Measurements from ENCODE around the gene KRT10. TPM values are rescaled to one million over a fixed set of nuclear protein-coding genes. Genes with fewer than 3 reads are reported as not detected.
"Not testable (repeated sequence)": the region's sequence is repeated elsewhere in the genome, so short reads cannot be mapped to it uniquely, and the experiment has no call there.

Gene KRT10
- total RNA-seq, 2 experiments from 2014 or later, result 10.7 to 39.7 TPM

DNA sequence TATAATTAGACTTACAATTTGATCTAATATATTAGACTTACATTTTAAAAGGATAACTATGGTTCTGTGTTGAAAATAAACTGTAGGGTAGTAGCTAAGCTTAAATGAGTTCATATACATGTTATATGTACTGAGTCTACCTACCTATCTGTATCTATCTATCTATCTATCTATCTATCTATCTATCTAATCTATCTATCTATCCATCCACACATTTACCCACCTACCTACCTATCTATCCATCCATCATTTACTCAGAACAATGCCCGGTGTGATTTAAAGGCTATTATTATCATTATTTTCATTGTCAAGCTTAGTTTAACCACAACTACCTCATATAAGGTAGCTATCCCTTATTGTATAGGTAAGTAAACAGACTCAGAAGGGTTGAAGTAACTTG is 7.0 kb downstream of the KRT10 start:
- H3K4me3 ChIP-seq (ENCODE audit: low read depth, low read length, poor library complexity, severe bottlenecking), result no peak overlapping the region
- no peak for DNase-seq (ENCODE audit: low spot score)
- H3K4me1 ChIP-seq (ENCODE audit: insufficient read depth, low read length, poor library complexity, severe bottlenecking), result peaks cover 8% of the 10 kb centered on the region
- no peak overlapping the region for H2AFZ ChIP-seq (ENCODE audit: low read length)
- no peaks in the 10 kb centered on the region for H3K9me3 ChIP-seq (ENCODE audit: low read length)
- no peak overlapping the region for H3K4me2 ChIP-seq (ENCODE audit: low read length)
- no peaks in the 10 kb centered on the region for H3K9me2 ChIP-seq (ENCODE audit: insufficient read depth, low read length)
- H4K20me1 ChIP-seq (ENCODE audit: insufficient read depth, low read length), result no peaks in the 10 kb centered on the region
- CTCF ChIA-PET (ENCODE audit: unreplicated experiment), result no interaction called here
- POLR2A ChIA-PET, result interaction anchor here (1.0 kb wide), 1 partner anchor 8 kb away, joined by 3 read pairs; no protein-coding TSS in a partner anchor
- H3K79me2 ChIP-seq (ENCODE audit: insufficient read depth, low read depth, low read length), result peaks cover 9% of the 10 kb centered on the region; the same call in 1 of the 2 replicates
- no peak overlapping the region for H3K27ac ChIP-seq (ENCODE audit: low read depth, low read length, poor library complexity, severe bottlenecking)
- intact Hi-C loops (cut with micrococcal nuclease; ENCODE audit: unreplicated experiment), result no loop called here
- BruUV-seq (replicated peaks), result no TSS peak
- peaks cover 16% of the 10 kb centered on the region for H3K36me3 ChIP-seq (ENCODE audit: insufficient read depth, low read length)
- TF ChIP-seq EZH2phosphoT487 (IDR thresholded peaks at IDR 0.05; ENCODE audit: borderline replicate concordance, low read depth, low read length), result no peak

DNA sequence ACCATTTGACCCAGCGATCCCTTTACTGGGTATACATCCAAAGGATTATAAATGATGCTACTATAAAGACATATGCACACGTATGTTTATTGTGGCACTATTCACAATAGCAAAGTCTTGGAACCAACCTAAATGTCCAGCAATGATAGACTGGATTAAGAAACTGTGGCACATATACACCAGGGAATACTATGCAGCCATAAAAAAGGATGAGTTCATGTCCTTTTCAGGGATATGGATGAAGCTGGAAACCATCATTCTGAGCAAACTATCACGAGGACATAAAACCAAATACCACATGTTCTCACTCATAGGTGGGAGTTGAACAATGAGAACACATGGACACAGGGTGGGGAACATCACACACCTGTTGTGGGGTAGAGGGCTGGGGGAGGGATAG is 7.8 kb downstream of the KRT10 start:
- CTCF ChIA-PET (ENCODE audit: unreplicated experiment); H3K9me2 ChIP-seq (ENCODE audit: insufficient read depth, low read length): not testable (repeated sequence)

DNA sequence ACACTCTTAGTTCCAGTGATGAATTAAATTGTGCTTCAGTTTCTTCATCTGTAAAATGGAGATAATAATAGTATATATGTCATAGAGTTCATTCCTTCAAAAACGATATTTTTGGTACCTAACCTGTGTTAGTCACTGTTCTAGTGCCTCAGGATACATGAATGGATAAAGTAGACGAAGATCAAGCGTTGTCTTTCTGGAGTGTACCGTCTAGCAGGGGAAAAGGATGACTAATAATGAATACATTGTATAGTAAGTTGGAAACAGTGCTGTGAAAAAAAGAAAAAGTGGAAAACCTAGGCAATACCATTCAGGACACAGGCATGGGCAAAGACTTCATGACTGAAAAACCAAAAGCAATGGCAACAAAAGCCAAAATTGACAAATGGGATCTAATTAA is 8.6 kb downstream of the KRT10 start:
- no peak overlapping the region for H3K4me2 ChIP-seq (ENCODE audit: low read length)
- ChIA-PET CTCF (ENCODE audit: unreplicated experiment) (no interaction called here), POLR2A (no interaction called here)
- H3K9me2 ChIP-seq (ENCODE audit: insufficient read depth, low read length), result no peaks in the 10 kb centered on the region
- no TSS peak for BruUV-seq (replicated peaks)
- H3K4me3 ChIP-seq (ENCODE audit: low read depth, low read length, poor library complexity, severe bottlenecking), result no peak overlapping the region
- TF ChIP-seq, protein P1, sequence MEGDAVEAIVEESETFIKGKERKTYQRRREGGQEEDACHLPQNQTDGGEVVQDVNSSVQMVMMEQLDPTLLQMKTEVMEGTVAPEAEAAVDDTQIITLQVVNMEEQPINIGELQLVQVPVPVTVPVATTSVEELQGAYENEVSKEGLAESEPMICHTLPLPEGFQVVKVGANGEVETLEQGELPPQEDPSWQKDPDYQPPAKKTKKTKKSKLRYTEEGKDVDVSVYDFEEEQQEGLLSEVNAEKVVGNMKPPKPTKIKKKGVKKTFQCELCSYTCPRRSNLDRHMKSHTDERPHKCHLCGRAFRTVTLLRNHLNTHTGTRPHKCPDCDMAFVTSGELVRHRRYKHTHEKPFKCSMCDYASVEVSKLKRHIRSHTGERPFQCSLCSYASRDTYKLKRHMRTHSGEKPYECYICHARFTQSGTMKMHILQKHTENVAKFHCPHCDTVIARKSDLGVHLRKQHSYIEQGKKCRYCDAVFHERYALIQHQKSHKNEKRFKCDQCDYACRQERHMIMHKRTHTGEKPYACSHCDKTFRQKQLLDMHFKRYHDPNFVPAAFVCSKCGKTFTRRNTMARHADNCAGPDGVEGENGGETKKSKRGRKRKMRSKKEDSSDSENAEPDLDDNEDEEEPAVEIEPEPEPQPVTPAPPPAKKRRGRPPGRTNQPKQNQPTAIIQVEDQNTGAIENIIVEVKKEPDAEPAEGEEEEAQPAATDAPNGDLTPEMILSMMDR (conservative IDR thresholded peaks at IDR 0.05; ENCODE audit: low read length), result no peak
- TF ChIP-seq EZH2phosphoT487 (IDR thresholded peaks at IDR 0.05; ENCODE audit: borderline replicate concordance, low read depth, low read length), result no peak
- H3K79me2 ChIP-seq (ENCODE audit: insufficient read depth, low read depth, low read length), result peaks cover 9% of the 10 kb centered on the region; the same call in 1 of the 2 replicates
- no peak overlapping the region for H3K27ac ChIP-seq (ENCODE audit: low read depth, low read length, poor library complexity, severe bottlenecking)
- peaks cover 16% of the 10 kb centered on the region for H3K36me3 ChIP-seq (ENCODE audit: insufficient read depth, low read length)
- intact Hi-C loops (cut with micrococcal nuclease; ENCODE audit: unreplicated experiment), result no loop called here
- H3K9me3 ChIP-seq (ENCODE audit: low read length), result no peaks in the 10 kb centered on the region
- no peaks in the 10 kb centered on the region for H4K20me1 ChIP-seq (ENCODE audit: insufficient read depth, low read length)
- DNase-seq (ENCODE audit: low spot score), result no peak
- H3K4me1 ChIP-seq (ENCODE audit: insufficient read depth, low read length, poor library complexity, severe bottlenecking), result peaks cover 3% of the 10 kb centered on the region
- no peak overlapping the region for H2AFZ ChIP-seq (ENCODE audit: low read length)

More for the DNA sequence above, 7.8 kb downstream of the KRT10 start:
- H3K4me1 ChIP-seq (ENCODE audit: insufficient read depth, low read length, poor library complexity, severe bottlenecking); H2AFZ ChIP-seq (ENCODE audit: low read length); H3K27ac ChIP-seq (ENCODE audit: low read depth, low read length, poor library complexity, severe bottlenecking); H4K20me1 ChIP-seq (ENCODE audit: insufficient read depth, low read length); H3K4me2 ChIP-seq (ENCODE audit: low read length); H3K4me3 ChIP-seq (ENCODE audit: low read depth, low read length, poor library complexity, severe bottlenecking); intact Hi-C loops (cut with micrococcal nuclease; ENCODE audit: unreplicated experiment); H3K79me2 ChIP-seq (ENCODE audit: insufficient read depth, low read depth, low read length); POLR2A ChIA-PET; BruUV-seq (replicated peaks); H3K9me3 ChIP-seq (ENCODE audit: low read length); DNase-seq (ENCODE audit: low spot score): not testable (repeated sequence)
- H3K36me3 ChIP-seq (ENCODE audit: insufficient read depth, low read length), result peaks cover 16% of the 10 kb centered on the region

DNA sequence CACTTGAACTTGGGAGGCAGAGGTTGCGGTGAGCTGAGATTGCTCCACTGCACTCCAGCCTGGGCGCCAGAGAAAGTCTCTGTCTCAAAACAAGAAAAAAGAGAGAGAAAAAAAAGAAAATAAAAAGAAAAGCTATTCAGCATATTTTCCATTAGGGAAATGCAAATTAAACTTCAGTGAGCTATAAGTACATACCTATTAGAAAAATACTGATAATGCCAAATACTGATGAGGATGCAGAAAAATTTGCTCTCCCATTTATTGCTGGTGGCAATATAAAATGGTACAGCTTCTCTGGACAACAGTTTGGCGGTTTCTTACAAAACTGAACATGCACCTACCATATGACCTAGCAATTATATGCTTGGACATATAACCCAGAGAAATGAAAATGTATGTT is 9.8 kb downstream of the KRT10 start:
- DNase-seq (ENCODE audit: low spot score), result no peak
- intact Hi-C loops (cut with micrococcal nuclease; ENCODE audit: unreplicated experiment), result no loop called here
- H3K4me3 ChIP-seq (ENCODE audit: low read depth, low read length, poor library complexity, severe bottlenecking), result no peak overlapping the region
- no peak overlapping the region for H2AFZ ChIP-seq (ENCODE audit: low read length)
- peaks cover under 1% of the 10 kb centered on the region for H3K4me1 ChIP-seq (ENCODE audit: insufficient read depth, low read length, poor library complexity, severe bottlenecking)
- no peak overlapping the region for H3K4me2 ChIP-seq (ENCODE audit: low read length)
- H3K9me3 ChIP-seq (ENCODE audit: low read length), result no peaks in the 10 kb centered on the region
- no peak for TF ChIP-seq EZH2phosphoT487 (IDR thresholded peaks at IDR 0.05; ENCODE audit: borderline replicate concordance, low read depth, low read length)
- TF ChIP-seq, protein P1 (conservative IDR thresholded peaks at IDR 0.05; ENCODE audit: low read length), result no peak
- no peaks in the 10 kb centered on the region for H4K20me1 ChIP-seq (ENCODE audit: insufficient read depth, low read length)
- H3K27ac ChIP-seq (ENCODE audit: low read depth, low read length, poor library complexity, severe bottlenecking), result no peak overlapping the region
- H3K36me3 ChIP-seq (ENCODE audit: insufficient read depth, low read length), result peaks cover 12% of the 10 kb centered on the region
- no peaks in the 10 kb centered on the region for H3K9me2 ChIP-seq (ENCODE audit: insufficient read depth, low read length)
- no peaks in the 10 kb centered on the region for H3K79me2 ChIP-seq (ENCODE audit: insufficient read depth, low read depth, low read length)
- ChIA-PET CTCF (ENCODE audit: unreplicated experiment) (no interaction called here), POLR2A (no interaction called here)
- no TSS peak for BruUV-seq (replicated peaks)
